Ecto neural progenitor cell (in vitro differentiated cells): ENCODE data around the gene RCL1.

Source experiments
- DNase-seq: peaks from one replicate; pipeline ENCODE4 v3.0.0-alpha.2; 2018; ENCODE audit warnings: low spot score

Gene RCL1

DNA sequence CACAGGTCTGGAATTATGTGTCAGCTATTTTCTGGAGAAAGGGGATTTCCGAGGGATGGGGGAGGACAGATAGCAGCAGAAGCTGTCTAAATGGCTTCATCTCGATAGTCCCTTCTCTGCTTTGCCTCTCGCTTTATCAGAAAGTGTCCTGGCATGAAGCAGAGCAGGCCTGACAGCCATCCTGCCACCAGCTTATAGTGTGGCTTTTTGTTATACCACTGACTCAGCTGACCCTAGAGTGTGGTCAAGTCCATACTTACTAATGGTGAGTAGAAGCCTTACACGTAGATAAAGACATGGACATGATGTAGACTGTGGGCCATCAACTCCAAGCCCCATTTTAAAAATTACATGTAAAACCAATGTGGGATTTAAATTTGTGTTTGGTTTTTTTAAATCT lies 50.0 kb downstream of the RCL1 start:
- DNase-seq = no peak

DNA sequence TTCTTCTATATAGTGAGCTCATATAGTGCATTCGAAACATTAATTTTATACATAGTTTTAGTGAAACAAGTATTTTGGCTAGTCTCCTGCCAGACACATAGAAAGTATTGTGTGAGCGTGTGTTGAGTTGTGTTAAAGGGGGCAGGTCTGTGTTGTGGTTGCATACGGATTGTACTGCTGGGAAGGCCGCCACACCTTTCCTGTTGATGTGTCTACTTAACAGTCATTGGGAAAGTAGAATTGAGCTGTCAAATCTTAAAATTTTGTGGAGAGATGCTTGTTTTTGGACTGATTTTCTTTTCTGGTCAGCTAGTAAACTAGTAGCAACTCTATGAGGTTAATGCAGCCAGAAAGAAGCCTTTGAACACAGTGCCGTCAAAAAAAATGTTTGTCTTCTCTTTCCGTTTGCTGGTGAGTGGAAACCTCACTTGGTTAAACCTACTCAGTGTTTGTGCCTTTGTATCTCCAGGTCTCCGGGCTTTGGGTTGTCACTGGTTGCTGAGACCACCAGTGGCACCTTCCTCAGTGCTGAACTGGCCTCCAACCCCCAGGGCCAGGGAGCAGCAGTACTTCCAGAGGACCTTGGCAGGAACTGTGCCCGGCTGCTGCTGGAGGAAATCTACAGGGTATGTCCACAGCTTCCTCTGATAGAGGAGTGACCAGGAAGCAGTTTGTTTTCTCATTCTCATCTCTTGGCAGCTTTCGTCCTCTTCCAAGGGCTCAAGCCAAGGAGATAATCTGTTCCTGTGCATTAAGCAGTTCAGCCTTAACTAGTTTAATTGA lies 51.5 kb downstream of the RCL1 start:
- DNase-seq = no peak

DNA sequence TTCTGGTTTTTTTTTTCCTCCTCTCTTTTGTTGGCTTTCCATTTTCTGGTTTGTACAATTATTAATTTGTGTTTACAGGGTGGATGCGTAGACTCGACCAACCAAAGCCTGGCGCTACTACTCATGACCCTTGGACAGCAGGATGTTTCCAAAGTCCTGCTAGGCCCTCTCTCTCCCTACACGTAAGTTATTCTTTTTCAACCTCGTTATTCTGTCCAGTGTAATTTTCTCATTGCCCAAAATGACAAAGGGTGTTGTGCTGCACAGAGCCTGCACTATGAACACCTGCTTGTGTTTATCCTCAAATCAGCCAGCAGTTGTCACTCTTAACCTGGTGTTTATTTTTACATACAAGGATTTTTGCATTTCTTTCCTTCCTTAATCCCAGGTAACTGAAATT lies 56.6 kb downstream of the RCL1 start:
- DNase-seq = no peak

DNA sequence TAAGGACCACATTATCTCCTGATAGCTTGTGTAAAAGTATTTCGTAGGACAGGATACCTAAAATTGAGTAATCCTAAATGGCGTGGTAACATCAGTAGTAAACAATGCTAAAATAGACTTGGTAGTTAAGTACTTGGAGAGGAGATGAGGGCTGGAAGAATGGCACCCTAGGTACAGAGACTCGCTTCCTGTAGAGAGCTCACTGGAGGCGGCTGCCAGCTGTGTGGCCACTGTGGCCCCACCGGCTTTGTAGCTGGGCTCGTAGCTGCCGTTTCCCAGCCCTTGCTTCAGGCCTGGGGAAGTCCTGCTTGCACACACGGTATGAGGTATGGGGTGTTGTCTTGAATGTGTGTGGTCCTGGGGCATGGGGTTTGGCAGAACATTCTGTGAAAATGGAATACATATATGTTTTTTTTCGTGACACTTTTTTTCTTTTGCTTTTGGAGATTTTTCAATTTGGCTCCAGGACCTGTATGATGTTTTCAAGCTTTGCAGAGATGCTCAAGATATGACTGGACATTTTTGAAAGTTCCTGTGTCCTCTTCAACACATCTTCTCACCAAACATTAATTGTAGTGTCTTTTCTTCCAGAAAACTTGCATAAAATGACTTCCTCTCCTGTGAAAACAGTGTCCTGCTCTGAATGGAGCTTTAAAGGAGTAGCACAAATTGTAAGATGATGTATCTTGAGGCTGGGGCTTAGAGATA lies 58.0 kb downstream of the RCL1 start:
- DNase-seq = no peak

DNA sequence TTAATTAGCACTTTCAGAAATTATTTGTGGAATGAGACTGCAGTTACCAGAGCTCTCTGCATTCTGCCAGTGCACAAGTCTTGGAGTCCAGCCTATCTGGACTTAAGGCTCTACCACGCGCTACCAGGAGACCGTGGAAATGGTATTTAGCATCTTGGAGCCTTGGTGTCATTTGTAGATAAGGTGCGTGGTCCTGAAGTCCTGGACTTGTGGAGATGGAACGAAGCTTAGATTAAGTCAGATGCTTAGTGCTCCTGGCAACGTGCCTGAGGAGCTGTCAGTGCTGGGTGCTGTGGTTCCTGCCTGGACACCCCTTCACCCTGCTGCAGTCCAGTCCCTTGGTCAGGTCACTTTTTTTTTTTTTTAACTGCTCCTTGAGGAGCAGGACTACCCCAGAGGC lies 59.7 kb downstream of the RCL1 start:
- DNase-seq = no peak

DNA sequence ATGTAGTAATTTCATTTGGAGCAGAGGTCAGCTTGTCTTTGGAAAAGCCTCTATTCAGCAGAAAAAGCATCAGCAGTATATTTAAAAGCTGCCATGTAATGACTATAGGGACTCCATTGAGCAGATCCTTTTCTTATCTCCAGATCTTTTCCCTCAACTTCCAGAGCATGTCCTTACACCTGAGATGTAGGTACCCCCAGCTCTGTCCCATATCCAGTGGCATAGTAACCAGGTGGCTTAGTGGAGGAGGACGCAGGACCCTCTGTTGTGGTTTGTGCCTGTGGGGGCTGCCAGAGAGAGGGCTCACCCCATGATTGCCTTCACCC lies 61.5 kb downstream of the RCL1 start:
- DNase-seq = no peak

DNA sequence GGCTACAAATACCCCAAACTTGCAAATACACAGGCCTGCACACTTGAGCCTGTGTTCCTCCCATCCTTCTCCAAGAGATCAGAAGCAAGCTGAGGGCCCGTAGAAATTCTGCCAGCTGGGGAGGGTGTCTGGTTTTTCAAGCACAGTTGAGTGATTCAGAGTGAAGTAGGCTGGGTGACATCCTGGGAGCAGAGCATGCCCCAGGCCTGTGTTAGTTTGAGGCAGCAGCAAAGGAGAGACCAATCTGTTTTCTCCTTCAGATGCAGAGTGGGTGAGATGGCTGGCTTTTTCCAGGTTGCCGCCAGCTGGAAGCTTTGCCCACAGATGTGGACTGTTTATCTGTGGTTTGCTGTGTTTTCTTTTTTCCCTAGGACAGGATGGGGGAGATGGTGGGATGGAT lies 63.1 kb downstream of the RCL1 start:
- no peak for DNase-seq

DNA sequence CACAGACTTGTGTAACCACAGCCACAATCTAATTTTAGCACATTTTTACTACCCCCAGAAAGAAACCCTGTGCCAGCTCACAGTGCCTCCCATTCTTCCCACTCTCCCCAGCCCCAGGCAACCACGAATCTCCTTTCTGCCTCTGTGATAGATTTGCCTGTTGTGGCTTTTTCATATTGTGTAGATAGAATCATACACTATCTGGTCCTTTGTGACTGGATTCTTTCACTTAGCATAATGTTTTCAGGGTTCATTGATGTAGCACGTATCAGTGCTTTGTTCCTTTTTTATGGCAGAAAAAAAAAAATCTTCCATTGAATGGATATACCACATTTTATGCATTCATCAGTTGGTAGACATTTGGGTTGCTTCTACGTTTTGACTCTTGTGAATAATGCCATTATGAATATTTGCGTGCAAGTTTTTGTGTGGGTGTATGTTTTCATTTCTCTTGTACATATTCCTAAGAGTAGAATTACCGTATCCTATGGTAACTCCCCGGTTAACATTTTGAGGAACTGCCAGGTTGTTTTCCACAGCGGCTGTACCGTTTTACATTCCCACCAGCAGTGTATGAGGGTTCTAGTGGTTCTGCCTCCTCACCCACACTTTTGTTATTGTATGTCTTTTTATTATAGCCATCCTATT lies 64.5 kb downstream of the RCL1 start:
- DNase-seq = no peak

DNA sequence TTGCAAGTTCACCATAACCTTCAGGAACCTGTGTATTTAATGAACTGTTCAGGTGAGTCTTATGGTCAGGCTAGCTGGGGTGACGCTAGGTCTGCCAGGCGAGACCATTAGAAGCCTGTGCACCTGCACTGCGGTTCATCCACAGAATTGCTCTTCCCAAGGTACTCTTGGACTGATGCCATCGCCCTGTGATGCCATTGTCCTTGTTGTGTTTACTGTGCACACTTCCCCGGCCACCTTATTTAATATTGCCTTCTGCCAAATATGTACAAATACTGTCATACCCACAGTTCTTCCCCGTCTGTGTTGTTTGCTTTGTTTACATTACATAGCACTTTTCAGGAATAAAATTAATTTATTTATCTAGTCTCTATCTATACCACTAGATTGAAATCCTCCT lies 66.3 kb downstream of the RCL1 start:
- DNase-seq = no peak

DNA sequence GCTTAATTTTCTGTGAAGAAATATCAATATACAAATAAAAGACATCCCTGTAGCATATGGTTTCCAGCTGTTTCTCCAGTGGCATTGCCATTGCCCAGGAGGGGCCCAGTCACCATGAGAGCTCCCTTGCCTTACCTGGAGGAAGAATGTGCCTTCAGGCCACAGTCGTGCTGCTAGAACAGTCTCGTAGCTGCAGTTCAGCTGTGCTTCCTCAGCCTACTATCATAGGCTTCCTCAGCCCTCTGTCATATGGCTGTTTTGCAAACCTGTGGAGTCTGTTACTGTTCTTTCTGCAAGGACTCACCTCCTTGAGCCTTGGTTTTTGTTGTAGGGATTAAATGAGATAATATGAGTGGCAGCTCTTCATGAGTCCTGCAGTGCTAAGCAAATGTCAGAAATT lies 67.6 kb downstream of the RCL1 start:
- no peak for DNase-seq

DNA sequence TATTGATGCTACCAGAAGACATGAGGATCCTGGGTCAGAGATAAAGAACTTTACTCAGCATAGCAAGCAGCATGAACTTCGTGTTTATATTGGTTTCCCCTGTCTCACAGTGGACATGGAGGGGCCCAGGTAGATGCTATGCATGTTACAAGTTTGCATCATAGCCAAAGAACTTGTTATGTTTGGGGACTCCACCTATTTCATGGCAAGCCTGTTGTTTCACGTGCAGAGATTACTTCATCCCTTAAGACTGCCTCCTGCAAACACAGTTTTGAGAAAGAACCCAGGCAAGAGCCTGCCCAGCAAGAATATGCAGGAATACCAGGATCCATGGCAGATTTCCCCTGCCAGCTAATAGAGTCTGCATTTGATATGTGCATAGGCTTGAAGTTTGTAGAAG lies 68.4 kb downstream of the RCL1 start:
- no peak for DNase-seq

DNA sequence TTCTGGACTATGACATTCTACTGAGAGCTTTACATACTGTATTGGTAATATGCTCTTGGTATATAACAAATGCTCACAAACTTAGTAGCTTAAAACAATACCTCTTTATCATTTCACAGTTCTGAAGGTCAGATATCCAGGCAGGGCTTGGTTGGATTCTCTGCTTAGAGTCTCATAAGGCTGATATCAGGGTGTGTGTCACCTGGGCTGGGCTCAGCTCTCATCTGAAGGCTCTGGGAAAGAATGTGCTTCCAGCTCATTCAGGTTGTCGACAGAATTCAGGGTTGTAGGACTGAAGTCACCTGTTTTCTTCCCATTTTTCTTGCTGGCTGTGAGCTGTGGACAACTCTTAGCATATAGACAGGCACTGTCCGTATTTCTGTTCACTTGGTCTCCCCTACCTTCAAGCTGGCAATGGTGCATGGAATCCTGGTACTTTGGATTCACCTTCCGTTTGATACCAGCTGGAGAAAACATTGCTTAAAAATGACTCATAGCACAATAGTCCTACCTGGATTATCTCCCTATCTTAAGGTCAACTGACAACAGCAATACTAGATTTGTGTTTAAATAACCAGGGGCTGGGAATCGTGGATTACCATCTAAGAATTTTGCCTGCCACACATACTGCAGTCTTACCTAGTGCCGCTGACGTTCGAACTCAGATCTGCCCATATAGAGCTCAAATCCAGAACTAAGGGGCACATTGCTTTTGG lies 69.2 kb downstream of the RCL1 start:
- no peak for DNase-seq

DNA sequence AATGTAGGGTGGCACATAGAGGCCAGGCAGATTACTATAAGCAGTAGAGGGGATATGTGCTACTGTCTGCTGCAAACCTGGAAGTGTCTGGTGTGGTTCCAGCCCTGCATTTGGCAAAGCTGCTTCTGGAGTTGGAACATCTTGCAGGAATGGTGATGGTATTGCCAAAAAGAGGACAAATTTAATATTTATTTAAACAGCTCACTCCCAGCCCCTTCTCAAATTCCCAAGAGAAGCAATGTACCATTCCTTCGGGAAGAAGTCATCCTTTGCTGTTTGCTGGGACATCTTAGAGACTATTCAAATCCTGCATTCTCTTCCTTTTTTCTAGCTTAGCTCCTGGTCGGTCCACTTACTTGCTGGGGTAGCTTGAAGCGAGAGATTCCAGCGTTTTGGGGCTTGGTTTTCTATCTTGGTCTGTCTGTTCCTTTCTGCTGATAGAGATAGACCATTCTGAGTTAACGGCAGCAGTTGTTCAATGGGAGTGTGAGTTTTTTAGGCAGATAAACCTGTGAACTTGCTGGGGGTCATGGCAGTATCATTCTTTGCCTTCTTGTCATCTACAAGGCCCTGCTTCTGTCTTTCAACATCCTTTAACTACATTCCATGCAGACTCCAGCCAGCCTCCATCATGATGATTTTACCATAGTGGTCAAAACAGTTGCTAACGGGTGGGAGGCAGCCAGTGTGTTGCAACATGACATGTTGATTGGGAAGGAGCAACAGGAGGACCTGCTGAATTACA lies 69.9 kb downstream of the RCL1 start:
- DNase-seq = no peak

DNA sequence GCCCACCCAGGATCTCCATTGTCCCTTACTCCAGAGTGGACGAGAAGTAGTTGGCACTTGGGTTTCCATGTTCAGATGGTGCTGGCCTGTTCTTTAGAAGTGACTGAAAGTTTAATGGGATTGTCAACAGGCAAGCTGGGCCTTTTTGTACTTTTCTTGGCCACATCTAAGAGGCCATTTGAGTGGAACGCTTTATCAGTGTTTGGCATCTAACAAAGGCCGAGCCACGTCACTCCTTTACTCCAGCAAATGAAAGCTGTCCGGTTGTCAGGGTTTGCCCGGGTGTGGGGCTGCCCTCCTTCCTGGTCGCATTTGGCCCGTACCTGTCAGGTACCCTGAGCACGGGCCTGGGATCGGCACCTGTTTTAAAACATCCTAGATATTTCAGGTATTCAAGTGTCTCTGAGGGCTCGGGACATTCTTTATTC lies 71.5 kb downstream of the RCL1 start:
- DNase-seq = no peak

DNA sequence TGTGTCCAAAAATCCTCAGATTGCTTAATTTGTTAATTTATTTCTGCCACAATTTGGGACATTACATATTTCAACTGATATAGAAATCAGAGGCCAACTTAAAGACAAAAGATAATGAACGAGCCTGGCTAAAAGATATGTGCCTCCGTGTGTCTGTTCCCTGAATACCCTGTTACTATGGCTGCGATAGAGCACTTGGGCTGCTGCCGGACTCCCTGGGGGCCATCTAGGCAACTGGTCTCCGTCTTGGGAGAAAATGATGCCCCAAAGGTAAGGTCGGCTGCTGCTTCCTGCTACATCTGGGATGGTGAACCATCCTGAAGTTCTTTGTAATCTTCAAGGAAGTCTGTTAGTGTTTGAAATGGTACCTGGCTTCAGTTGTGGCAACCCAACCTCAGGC lies 72.0 kb downstream of the RCL1 start:
- DNase-seq = no peak

DNA sequence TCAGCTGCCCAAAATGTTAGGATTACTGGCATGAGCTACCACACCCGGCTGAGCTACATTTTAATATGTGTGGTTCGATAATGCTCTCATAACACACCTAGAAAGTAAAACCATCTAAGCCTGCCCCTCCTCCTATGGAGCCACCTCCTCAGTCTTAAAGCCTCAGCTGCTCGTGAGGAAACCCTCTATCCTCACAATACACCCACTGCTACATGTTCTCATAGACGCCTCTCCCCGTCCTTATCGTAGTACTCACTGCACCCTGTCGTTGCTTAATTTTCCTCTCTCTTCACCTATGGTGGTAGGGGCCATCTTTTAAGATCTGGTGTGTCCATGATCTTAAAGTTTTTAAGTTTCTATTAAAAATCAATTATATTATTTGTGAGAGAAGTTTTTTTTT lies 72.9 kb downstream of the RCL1 start:
- DNase-seq = no peak

DNA sequence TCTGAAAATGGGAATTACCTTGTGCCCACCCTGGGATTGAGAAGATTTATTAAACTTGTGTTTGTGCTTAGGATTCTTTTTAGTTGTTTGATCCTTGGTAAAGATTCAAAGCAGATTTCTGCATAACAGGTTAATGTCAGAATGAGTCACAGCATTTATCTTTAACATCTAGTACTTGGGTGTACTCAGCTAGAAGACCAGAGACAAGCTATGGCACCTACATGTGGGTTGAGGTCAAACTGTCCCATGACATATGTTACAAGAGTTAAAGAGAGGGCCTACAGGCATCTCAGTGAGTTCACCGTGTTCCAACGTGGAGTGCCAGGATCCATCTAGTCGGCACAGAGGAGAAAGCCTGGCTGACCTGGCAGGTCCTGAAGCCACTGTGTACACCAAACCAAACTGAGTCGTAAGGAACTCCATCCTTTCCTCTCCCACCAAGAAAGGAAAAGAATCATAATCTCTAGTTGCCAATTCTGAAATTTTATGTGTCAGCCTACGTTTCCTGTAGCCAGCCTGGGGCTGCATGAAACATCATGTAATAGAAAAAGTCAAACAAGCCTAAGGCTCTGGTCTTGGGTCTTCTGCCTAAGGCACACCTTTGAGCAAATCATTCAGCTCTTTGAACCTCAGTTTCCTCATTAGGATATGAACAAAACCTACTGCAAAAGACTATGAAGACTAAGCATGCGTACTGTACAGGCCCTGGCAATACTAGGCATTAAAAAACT lies 73.7 kb downstream of the RCL1 start:
- no peak for DNase-seq

DNA sequence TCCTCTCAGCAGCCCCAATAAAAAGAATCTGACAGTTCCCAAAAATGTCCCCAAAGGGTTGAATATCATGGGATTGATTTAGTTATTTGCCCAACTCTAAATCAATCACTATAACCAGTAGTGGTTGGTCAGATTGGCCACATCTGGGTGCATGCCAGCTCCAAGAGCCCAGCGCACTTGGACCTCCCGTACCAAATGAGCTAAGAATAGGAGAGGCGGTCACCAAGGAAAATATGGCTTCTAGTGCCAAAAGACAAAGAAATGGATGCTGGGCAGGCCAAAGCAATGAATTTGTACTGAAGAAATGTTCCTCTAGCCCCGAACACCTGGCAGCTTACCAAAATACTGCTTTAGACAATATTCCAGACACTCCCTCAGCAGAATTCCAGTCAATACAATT lies 80.3 kb downstream of the RCL1 start:
- no peak for DNase-seq

DNA sequence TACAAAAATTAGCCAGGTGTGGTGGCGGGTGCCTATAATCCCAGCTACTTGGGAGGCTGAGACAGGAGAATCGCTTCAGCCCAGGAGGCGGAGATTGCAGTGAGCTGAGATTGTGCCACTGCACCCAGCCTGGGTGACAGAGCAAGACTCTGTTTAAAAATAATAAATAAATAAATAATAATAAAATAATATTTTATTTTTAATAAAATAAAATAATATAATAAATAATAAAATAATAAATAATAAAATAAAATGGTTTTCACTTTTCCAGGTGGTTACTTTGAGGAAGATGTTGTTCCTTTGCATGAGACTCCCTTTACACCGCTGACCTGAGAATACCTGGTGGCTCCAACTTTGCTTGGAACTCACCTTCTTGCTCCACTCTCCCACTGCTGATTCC lies 82.8 kb downstream of the RCL1 start:
- DNase-seq = no peak

DNA sequence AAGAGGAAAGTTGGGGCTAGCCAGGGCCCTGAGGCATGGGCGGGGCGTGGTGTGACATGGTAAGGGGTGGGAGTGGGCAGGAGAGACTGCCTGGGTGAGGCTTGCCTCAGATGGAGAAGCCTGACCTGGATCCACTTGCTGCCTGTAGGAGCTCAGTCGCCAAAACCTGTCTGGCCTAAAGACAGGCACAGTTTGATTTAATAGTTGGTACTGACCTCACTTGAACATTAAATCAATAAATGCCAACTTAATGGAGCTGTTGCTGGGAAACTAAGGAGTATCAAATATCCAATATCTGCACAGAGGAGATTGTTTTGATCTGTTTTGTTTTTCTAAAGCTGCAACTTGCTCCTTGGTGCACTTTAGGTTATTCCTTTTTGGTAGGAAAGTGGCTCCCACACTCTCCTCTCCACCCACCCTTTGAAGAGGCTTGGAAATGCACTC lies 86.4 kb downstream of the RCL1 start:
- DNase-seq = no peak

DNA sequence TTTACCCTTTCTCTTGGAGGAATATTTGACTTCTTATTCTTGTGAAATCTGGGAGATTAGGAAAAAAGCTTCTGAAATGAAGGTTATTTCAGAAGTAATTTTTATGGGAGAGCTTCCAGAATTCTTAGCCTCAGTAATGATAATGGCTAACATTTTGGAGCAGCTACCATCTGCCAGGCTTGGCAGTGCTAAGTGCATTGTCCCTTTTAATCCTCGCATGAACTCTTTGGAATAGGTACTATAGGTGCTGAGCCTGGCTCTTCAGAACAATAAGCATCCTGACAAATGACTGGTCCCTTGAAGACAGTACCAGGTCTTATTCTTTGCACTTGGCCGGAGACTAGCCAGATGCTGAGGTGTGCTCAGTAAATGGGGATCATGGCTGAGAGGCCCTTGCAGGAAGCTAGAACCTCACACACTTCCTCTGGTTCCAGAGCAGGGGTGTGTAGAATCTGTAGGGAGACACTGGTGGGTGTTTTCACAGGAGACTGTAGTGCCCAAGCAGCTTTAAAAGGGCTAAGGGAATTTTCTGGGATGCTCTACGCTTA lies 90.7 kb downstream of the RCL1 start:
- DNase-seq = no peak
